ENCODE data around the gene ACTRT2.

ACTRT2 gene

GRCh38 chr1:2974701-2975301 lies 46.5 kb upstream of the ACTRT2 start:
- TF ChIP-seq CTCF (IDR thresholded peaks at IDR 0.05; ENCODE audit: borderline replicate concordance, control extremely low read depth, extremely low read depth, insufficient read depth, missing control alignments) = no peak
- in situ Hi-C loops (cut with MboI; ENCODE audit: low sequenced_read_pairs, unreplicated experiment) = no loop called here
- DNase-seq (ENCODE audit: low spot score) = no peak

GRCh38 chr1:2975466-2976179 lies 45.6 kb upstream of the ACTRT2 start:
- in situ Hi-C loops (cut with MboI; ENCODE audit: low sequenced_read_pairs, unreplicated experiment) = no loop called here
- TF ChIP-seq CTCF (IDR thresholded peaks at IDR 0.05; ENCODE audit: borderline replicate concordance, control extremely low read depth, extremely low read depth, insufficient read depth, missing control alignments) = no peak
- no peak for DNase-seq (ENCODE audit: low spot score)

- in situ Hi-C loops (cut with MboI; ENCODE audit: low sequenced_read_pairs, unreplicated experiment) = no loop called here
- no peak for DNase-seq (ENCODE audit: low spot score)
- no peak for TF ChIP-seq CTCF (IDR thresholded peaks at IDR 0.05; ENCODE audit: borderline replicate concordance, control extremely low read depth, extremely low read depth, insufficient read depth, missing control alignments)
These were observed 45.1 kb upstream of the ACTRT2 start for GRCh38 chr1:2976180-2976562.

GRCh38 chr1:2977886-2978611 lies 43.2 kb upstream of the ACTRT2 start:
- TF ChIP-seq CTCF (IDR thresholded peaks at IDR 0.05; ENCODE audit: borderline replicate concordance, control extremely low read depth, extremely low read depth, insufficient read depth, missing control alignments) = no peak
- in situ Hi-C loops (cut with MboI; ENCODE audit: low sequenced_read_pairs, unreplicated experiment) = no loop called here
- DNase-seq (ENCODE audit: low spot score) = no peak

GRCh38 chr1:2978691-2979190 lies 42.5 kb upstream of the ACTRT2 start:
- no peak for TF ChIP-seq CTCF (IDR thresholded peaks at IDR 0.05; ENCODE audit: borderline replicate concordance, control extremely low read depth, extremely low read depth, insufficient read depth, missing control alignments)
- no peak for DNase-seq (ENCODE audit: low spot score)
- in situ Hi-C loops (cut with MboI; ENCODE audit: low sequenced_read_pairs, unreplicated experiment) = no loop called here

- in situ Hi-C loops (cut with MboI; ENCODE audit: low sequenced_read_pairs, unreplicated experiment) = no loop called here
- no peak for TF ChIP-seq CTCF (IDR thresholded peaks at IDR 0.05; ENCODE audit: borderline replicate concordance, control extremely low read depth, extremely low read depth, insufficient read depth, missing control alignments)
These were observed 41.8 kb upstream of the ACTRT2 start for GRCh38 chr1:2979191-2980072.

More at GRCh38 chr1:2979191-2980072, 41.8 kb upstream of the ACTRT2 start:
- DNase-seq (ENCODE audit: low spot score) = no peak
